Mucosa of rectum (tissue), 2 donors: Measurements from ENCODE around the gene BCAT1.

Source experiments
- H3K27ac ChIP-seq, 2 donors: one replicate each; pipeline ENCODE4 v1.7.0; 2013; ENCODE audit warnings: inconsistent platforms in 2 of 2, low read depth in 2 of 2, low read length in 2 of 2
- H3K27me3 ChIP-seq, 2 donors: one replicate each; pipeline ENCODE4 v1.7.0; 2013; ENCODE audit warnings: low read length in 2 of 2; ENCODE audit not compliant: control insufficient read depth in 2 of 2, insufficient read depth in 2 of 2
- H3K36me3 ChIP-seq, 2 donors: one replicate each; pipeline ENCODE4 v1.7.0; 2013; ENCODE audit warnings: low read length in 2 of 2; ENCODE audit not compliant: control insufficient read depth in 2 of 2, insufficient read depth in 2 of 2
- H3K4me1 ChIP-seq, 2 donors: one replicate each; pipeline ENCODE4 v1.7.0; 2013; ENCODE audit warnings: low read length in 2 of 2, mild to moderate bottlenecking in 1 of 2; ENCODE audit not compliant: control insufficient read depth in 2 of 2, insufficient read depth in 2 of 2
- H3K4me3 ChIP-seq, 2 donors: one replicate each; pipeline ENCODE4 v1.7.0; 2013; ENCODE audit warnings: low read length in 2 of 2
- H3K9ac ChIP-seq, 2 donors: one replicate each; pipeline ENCODE4 v1.7.0; 2013; ENCODE audit warnings: low read length in 2 of 2, low read depth in 1 of 2, mild to moderate bottlenecking in 1 of 2
- H3K9me3 ChIP-seq, 2 donors: one replicate each; pipeline ENCODE4 v1.7.0; 2013; ENCODE audit warnings: low read length in 2 of 2; ENCODE audit not compliant: control insufficient read depth in 2 of 2
- donor health status: healthy.
- donor health status: Normal muscosa, but diverticular disease.

BCAT1 gene

GRCh38 chr12:24760606-24761378 lies 188.1 kb downstream of the BCAT1 start:
- Histone ChIP-seq H3K27ac (no peak overlapping the region), H3K9me3 (no peaks in the 10 kb centered on the region), H3K9ac (no peak overlapping the region), H3K36me3 (no peaks in the 10 kb centered on the region), H3K27me3 (no peaks in the 10 kb centered on the region), H3K4me3 (no peak overlapping the region), H3K4me1 (no peaks in the 10 kb centered on the region)

GRCh38 chr12:24760162-24760561 lies 188.7 kb downstream of the BCAT1 start:
- no peaks in the 10 kb centered on the region for H3K9me3 ChIP-seq
- no peaks in the 10 kb centered on the region for H3K4me1 ChIP-seq
- no peak overlapping the region for H3K4me3 ChIP-seq
- H3K9ac ChIP-seq = no peak overlapping the region
- no peaks in the 10 kb centered on the region for H3K36me3 ChIP-seq
- no peaks in the 10 kb centered on the region for H3K27me3 ChIP-seq
- no peak overlapping the region for H3K27ac ChIP-seq
